ENCODE results near the gene FAM76B.

Gene FAM76B

GRCh38 chr11:95778699-95779098, 10.9 kb downstream of the FAM76B start:
- no peak overlapping the region for H3K4me3 Mint-ChIP-seq
- peaks cover 33% of the 10 kb centered on the region for H3K36me3 Mint-ChIP-seq
- peak overlapping the region; percentile 53 for H3K27ac Mint-ChIP-seq
- no peaks in the 10 kb centered on the region for H3K27me3 Mint-ChIP-seq
- H3K9me3 Mint-ChIP-seq = no peaks in the 10 kb centered on the region
- peaks cover 13% of the 10 kb centered on the region for H3K4me1 Mint-ChIP-seq
- ATAC-seq (ENCODE audit: low read depth) (no peak), DNase-seq (ENCODE audit: low spot score in 2 of 2) (no peak)

GRCh38 chr11:95776859-95777258, 12.7 kb downstream of the FAM76B start:
- Mint-ChIP-seq H3K27me3 (no peaks in the 10 kb centered on the region), H3K36me3 (peaks cover 27% of the 10 kb centered on the region), H3K4me1 (peaks cover 9% of the 10 kb centered on the region), H3K9me3 (no peaks in the 10 kb centered on the region), H3K4me3 (no peak overlapping the region), H3K27ac (no peak overlapping the region)
- no peak for ATAC-seq (ENCODE audit: low read depth)
- DNase-seq (ENCODE audit: low spot score in 2 of 2) = no peak

- no peak overlapping the region for H3K27ac Mint-ChIP-seq
- H3K36me3 Mint-ChIP-seq = peaks cover 5% of the 10 kb centered on the region
- no peaks in the 10 kb centered on the region for H3K4me1 Mint-ChIP-seq
- DNase-seq (ENCODE audit: low spot score in 2 of 2) (no peak), ATAC-seq (ENCODE audit: low read depth) (no peak)
- no peaks in the 10 kb centered on the region for H3K9me3 Mint-ChIP-seq
- no peaks in the 10 kb centered on the region for H3K27me3 Mint-ChIP-seq
- no peak overlapping the region for H3K4me3 Mint-ChIP-seq
Observed at GRCh38 chr11:95768521-95768920, 21.1 kb downstream of the FAM76B start.

GRCh38 chr11:95767498-95767897, 22.1 kb downstream of the FAM76B start:
- no peak for DNase-seq (ENCODE audit: low spot score in 2 of 2)
- H3K27ac Mint-ChIP-seq = peak overlapping the region; percentile 55
- no peaks in the 10 kb centered on the region for H3K9me3 Mint-ChIP-seq
- H3K36me3 Mint-ChIP-seq = peaks cover 1% of the 10 kb centered on the region
- H3K27me3 Mint-ChIP-seq = no peaks in the 10 kb centered on the region
- H3K4me3 Mint-ChIP-seq = no peak overlapping the region
- no peaks in the 10 kb centered on the region for H3K4me1 Mint-ChIP-seq
- no peak for ATAC-seq (ENCODE audit: low read depth)

- no peaks in the 10 kb centered on the region for H3K27me3 Mint-ChIP-seq
- H3K4me1 Mint-ChIP-seq = no peaks in the 10 kb centered on the region
- DNase-seq (ENCODE audit: low spot score in 2 of 2) (no peak), ATAC-seq (ENCODE audit: low read depth) (no peak)
- no peak overlapping the region for H3K27ac Mint-ChIP-seq
- H3K9me3 Mint-ChIP-seq = no peaks in the 10 kb centered on the region
- no peak overlapping the region for H3K4me3 Mint-ChIP-seq
- H3K36me3 Mint-ChIP-seq = peaks cover 1% of the 10 kb centered on the region
Observed at GRCh38 chr11:95766701-95767100, 22.9 kb downstream of the FAM76B start.

GRCh38 chr11:95764267-95764898, 25.2 kb downstream of the FAM76B start:
- Mint-ChIP-seq H3K4me3 (no peak overlapping the region), H3K27ac (no peak overlapping the region), H3K27me3 (no peaks in the 10 kb centered on the region), H3K36me3 (peaks cover 1% of the 10 kb centered on the region), H3K9me3 (no peaks in the 10 kb centered on the region), H3K4me1 (no peaks in the 10 kb centered on the region)
- ATAC-seq (ENCODE audit: low read depth) = peak; percentile 85
- DNase-seq (ENCODE audit: low spot score in 2 of 2) = peak in 1 of 2 donors; percentile 58

GRCh38 chr11:95762534-95762933, 27.0 kb downstream of the FAM76B start:
- Mint-ChIP-seq H3K27ac (no peak overlapping the region), H3K4me3 (no peak overlapping the region), H3K36me3 (peaks cover 1% of the 10 kb centered on the region), H3K9me3 (peaks cover 1% of the 10 kb centered on the region), H3K4me1 (no peaks in the 10 kb centered on the region), H3K27me3 (no peaks in the 10 kb centered on the region)
- DNase-seq (ENCODE audit: low spot score in 2 of 2) = no peak
- no peak for ATAC-seq (ENCODE audit: low read depth)

- Mint-ChIP-seq H3K27me3 (no peaks in the 10 kb centered on the region), H3K4me1 (no peaks in the 10 kb centered on the region), H3K36me3 (peaks cover 1% of the 10 kb centered on the region), H3K27ac (no peak overlapping the region), H3K9me3 (peaks cover 1% of the 10 kb centered on the region), H3K4me3 (no peak overlapping the region)
- ATAC-seq (ENCODE audit: low read depth) = no peak
- DNase-seq (ENCODE audit: low spot score in 2 of 2) = no peak
Observed at GRCh38 chr11:95760941-95761340, 28.6 kb downstream of the FAM76B start.

- DNase-seq (ENCODE audit: low spot score in 2 of 2) (no peak), ATAC-seq (ENCODE audit: low read depth) (no peak)
- Mint-ChIP-seq H3K27me3 (no peaks in the 10 kb centered on the region), H3K36me3 (no peaks in the 10 kb centered on the region), H3K4me1 (peaks cover 12% of the 10 kb centered on the region), H3K4me3 (no peak overlapping the region), H3K9me3 (no peaks in the 10 kb centered on the region), H3K27ac (no peak overlapping the region)
Observed at GRCh38 chr11:95751515-95751914, 38.1 kb downstream of the FAM76B start.

- DNase-seq (ENCODE audit: low spot score in 2 of 2) (no peak), ATAC-seq (ENCODE audit: low read depth) (no peak)
- Mint-ChIP-seq H3K4me3 (no peak overlapping the region), H3K36me3 (no peaks in the 10 kb centered on the region), H3K9me3 (no peaks in the 10 kb centered on the region), H3K27ac (no peak overlapping the region), H3K27me3 (no peaks in the 10 kb centered on the region), H3K4me1 (peaks cover 12% of the 10 kb centered on the region)
Observed at GRCh38 chr11:95750101-95750500, 39.5 kb downstream of the FAM76B start.

GRCh38 chr11:95739108-95739938, 50.3 kb downstream of the FAM76B start:
- Mint-ChIP-seq H3K27me3 (peaks cover 1% of the 10 kb centered on the region), H3K27ac (no peak overlapping the region), H3K4me1 (peaks cover 7% of the 10 kb centered on the region), H3K36me3 (no peaks in the 10 kb centered on the region), H3K4me3 (no peak overlapping the region), H3K9me3 (no peaks in the 10 kb centered on the region)
- DNase-seq (ENCODE audit: low spot score in 2 of 2) (no peak), ATAC-seq (ENCODE audit: low read depth) (no peak)

GRCh38 chr11:95736809-95737208, 52.8 kb downstream of the FAM76B start:
- Mint-ChIP-seq H3K9me3 (no peaks in the 10 kb centered on the region), H3K27ac (no peak overlapping the region), H3K4me1 (peaks cover 12% of the 10 kb centered on the region), H3K36me3 (no peaks in the 10 kb centered on the region), H3K4me3 (no peak overlapping the region), H3K27me3 (peaks cover 1% of the 10 kb centered on the region)
- DNase-seq (ENCODE audit: low spot score in 2 of 2) = no peak
- ATAC-seq (ENCODE audit: low read depth) = no peak

GRCh38 chr11:95736355-95736754, 53.2 kb downstream of the FAM76B start:
- H3K4me3 Mint-ChIP-seq = no peak overlapping the region
- H3K36me3 Mint-ChIP-seq = no peaks in the 10 kb centered on the region
- DNase-seq (ENCODE audit: low spot score in 2 of 2) (no peak), ATAC-seq (ENCODE audit: low read depth) (no peak)
- H3K27ac Mint-ChIP-seq = no peak overlapping the region
- peaks cover 1% of the 10 kb centered on the region for H3K27me3 Mint-ChIP-seq
- peaks cover 3% of the 10 kb centered on the region for H3K9me3 Mint-ChIP-seq
- peaks cover 12% of the 10 kb centered on the region for H3K4me1 Mint-ChIP-seq

GRCh38 chr11:95734009-95734572, 55.5 kb downstream of the FAM76B start:
- peaks cover 1% of the 10 kb centered on the region for H3K27me3 Mint-ChIP-seq
- H3K4me1 Mint-ChIP-seq = peaks cover 12% of the 10 kb centered on the region
- DNase-seq (ENCODE audit: low spot score in 2 of 2) (no peak), ATAC-seq (ENCODE audit: low read depth) (no peak)
- H3K4me3 Mint-ChIP-seq = no peak overlapping the region
- peaks cover 4% of the 10 kb centered on the region for H3K9me3 Mint-ChIP-seq
- H3K36me3 Mint-ChIP-seq = peaks cover 2% of the 10 kb centered on the region
- H3K27ac Mint-ChIP-seq = peak overlapping the region; percentile 14
